ENCODE results near the gene DRAM1.
"Not testable (repeated sequence)": the region's sequence is repeated elsewhere in the genome, so short reads cannot be mapped to it uniquely, and the experiment has no call there.

Gene DRAM1

DNA sequence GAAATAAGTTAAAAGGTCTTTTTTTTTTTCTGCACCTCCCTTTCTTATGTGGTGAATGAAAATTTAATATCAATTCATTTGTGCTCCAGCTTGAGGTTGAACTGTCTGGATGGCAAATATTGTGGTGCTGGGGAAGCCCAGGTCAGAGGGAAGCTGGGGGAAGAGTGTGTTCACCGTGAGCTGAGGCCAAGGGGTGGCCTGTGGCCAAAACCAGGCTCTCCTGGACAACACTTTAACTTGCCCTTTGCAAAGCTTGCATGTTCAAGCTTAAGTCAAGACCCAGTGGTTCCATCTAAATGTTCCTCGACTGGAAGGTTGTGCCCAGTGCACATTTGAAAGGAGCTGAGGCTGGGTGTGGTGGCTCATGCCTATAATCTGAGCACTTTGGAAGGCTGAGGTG lies 28.8 kb downstream of the DRAM1 start:
- Histone ChIP-seq H3K9ac (ENCODE audit: low read length in 2 of 2) (no peak overlapping the region), H3K9me3 (ENCODE audit: control insufficient read depth in 2 of 2, low read length in 2 of 2) (no peaks in the 10 kb centered on the region), H3K27me3 (ENCODE audit: control insufficient read depth in 1 of 2, insufficient read depth in 2 of 2, low read length in 2 of 2) (no peaks in the 10 kb centered on the region), H3K36me3 (ENCODE audit: control insufficient read depth in 2 of 2, insufficient read depth in 2 of 2, low read length in 2 of 2) (peaks cover 3% of the 10 kb centered on the region in 2 donors), H3K4me3 (ENCODE audit: low read length in 2 of 2) (no peak overlapping the region), H3K4me1 (ENCODE audit: control insufficient read depth, insufficient read depth, low read length) (no peaks in the 10 kb centered on the region), H3K27ac (ENCODE audit: low read length) (no peak overlapping the region)

DNA sequence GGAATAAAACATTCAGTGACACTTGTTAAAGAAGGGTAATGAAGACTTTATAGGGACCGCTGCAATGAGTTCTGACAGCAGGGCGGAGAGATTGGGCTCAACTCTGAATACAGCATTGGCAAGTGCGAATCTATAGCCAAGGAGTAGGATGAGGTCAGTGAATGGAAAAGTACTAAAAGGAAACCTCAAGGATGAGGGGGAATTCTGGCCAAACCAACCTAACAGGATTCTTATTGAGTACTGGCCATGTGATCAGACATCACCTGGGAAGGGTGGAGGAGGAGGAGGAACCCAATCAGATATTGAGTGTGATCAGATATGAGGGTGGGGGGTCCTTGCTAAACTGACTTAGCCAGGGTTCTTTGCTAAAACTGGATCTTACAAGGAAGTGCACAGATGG lies 31.0 kb downstream of the DRAM1 start:
- Histone ChIP-seq H3K27ac (ENCODE audit: low read length) (no peak overlapping the region), H3K9ac (ENCODE audit: low read length in 2 of 2) (no peak overlapping the region), H3K4me3 (ENCODE audit: low read length in 2 of 2) (no peak overlapping the region)

DNA sequence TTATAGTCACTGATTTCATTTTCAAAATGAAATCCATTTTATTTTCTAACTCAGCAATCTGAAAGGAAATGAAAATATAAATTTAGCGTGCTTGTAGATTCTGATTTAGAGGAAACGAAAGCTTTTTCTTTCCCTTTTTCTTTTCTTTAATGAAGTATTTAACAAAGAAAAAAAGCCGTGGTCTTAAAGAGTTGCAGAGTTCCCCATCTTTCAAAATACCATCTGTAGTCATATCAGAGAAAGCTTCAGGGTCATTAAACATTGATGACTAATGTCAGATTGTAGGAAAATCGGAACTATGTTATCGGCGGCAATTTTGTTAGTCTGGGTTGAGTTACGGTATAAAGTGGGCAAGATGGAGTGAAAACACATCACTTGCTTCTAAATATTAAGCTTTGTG lies 32.3 kb downstream of the DRAM1 start:
- Histone ChIP-seq H3K9ac (ENCODE audit: low read length in 2 of 2) (no peak overlapping the region), H3K27ac (ENCODE audit: low read length) (no peak overlapping the region), H3K4me1 (ENCODE audit: control insufficient read depth, insufficient read depth, low read length) (no peaks in the 10 kb centered on the region), H3K36me3 (ENCODE audit: control insufficient read depth in 2 of 2, insufficient read depth in 2 of 2, low read length in 2 of 2) (peaks cover 2 to 3% of the 10 kb centered on the region in 2 donors), H3K9me3 (ENCODE audit: control insufficient read depth in 2 of 2, low read length in 2 of 2) (no peaks in the 10 kb centered on the region), H3K4me3 (ENCODE audit: low read length in 2 of 2) (no peak overlapping the region), H3K27me3 (ENCODE audit: control insufficient read depth in 1 of 2, insufficient read depth in 2 of 2, low read length in 2 of 2) (no peaks in the 10 kb centered on the region)

More for the DNA sequence above, 31.0 kb downstream of the DRAM1 start:
- Histone ChIP-seq H3K36me3 (ENCODE audit: control insufficient read depth in 2 of 2, insufficient read depth in 2 of 2, low read length in 2 of 2) (peaks cover 2 to 3% of the 10 kb centered on the region in 2 donors), H3K9me3 (ENCODE audit: control insufficient read depth in 2 of 2, low read length in 2 of 2) (no peaks in the 10 kb centered on the region), H3K4me1 (ENCODE audit: control insufficient read depth, insufficient read depth, low read length) (no peaks in the 10 kb centered on the region), H3K27me3 (ENCODE audit: control insufficient read depth in 1 of 2, insufficient read depth in 2 of 2, low read length in 2 of 2) (no peaks in the 10 kb centered on the region)

DNA sequence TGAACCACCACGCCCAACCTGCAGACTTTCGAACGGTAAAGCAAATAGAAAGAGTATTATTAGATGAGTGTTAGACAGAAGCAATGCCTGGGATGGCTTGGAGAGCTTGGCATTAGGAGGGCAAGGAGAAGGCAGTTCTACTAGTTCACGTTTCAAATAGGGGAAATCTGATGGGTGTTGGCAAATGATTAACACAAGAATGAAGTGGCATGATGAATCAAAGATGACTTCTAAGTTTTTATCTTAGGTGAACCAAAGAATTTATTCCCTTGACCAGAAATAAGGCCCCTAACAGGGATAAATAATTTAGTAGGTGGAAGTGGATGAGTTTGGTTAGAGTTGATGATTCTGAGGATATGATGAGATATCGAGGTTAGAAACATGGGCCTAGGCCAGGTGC lies 38.5 kb downstream of the DRAM1 start:
- H3K36me3 ChIP-seq (ENCODE audit: control insufficient read depth in 2 of 2, insufficient read depth in 2 of 2, low read length in 2 of 2) = no peaks in the 10 kb centered on the region
- peaks cover 3% of the 10 kb centered on the region for H3K4me1 ChIP-seq (ENCODE audit: control insufficient read depth, insufficient read depth, low read length)
- no peaks in the 10 kb centered on the region for H3K27me3 ChIP-seq (ENCODE audit: control insufficient read depth in 1 of 2, insufficient read depth in 2 of 2, low read length in 2 of 2)
- H3K4me3 ChIP-seq (ENCODE audit: low read length in 2 of 2) = no peak overlapping the region
- no peak overlapping the region for H3K9ac ChIP-seq (ENCODE audit: low read length in 2 of 2)
- H3K9me3 ChIP-seq (ENCODE audit: control insufficient read depth in 2 of 2, low read length in 2 of 2) = no peaks in the 10 kb centered on the region
- no peak overlapping the region for H3K27ac ChIP-seq (ENCODE audit: low read length)

DNA sequence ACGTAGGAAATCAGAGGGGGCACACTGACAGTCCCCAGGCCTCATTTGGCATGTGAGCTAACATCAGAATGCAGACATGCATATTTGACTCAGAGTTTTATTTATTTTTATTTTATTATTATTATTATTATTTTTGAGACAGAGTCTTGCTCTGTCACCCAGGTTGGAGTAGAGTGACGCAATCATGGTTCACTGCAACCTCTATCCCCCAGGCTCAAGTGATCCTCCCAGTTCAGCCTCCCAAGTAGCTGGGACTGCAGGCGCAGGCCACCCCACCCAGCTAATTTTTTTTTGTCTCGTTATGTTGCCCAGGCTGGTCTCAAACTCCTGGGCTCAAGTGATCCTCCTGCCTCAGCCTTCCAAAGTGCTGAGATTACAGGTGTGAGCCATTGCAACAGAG lies 41.4 kb downstream of the DRAM1 start:
- not testable (repeated sequence) for H3K4me3 ChIP-seq (ENCODE audit: low read length in 2 of 2); H3K36me3 ChIP-seq (ENCODE audit: control insufficient read depth in 2 of 2, insufficient read depth in 2 of 2, low read length in 2 of 2); H3K27me3 ChIP-seq (ENCODE audit: control insufficient read depth in 1 of 2, insufficient read depth in 2 of 2, low read length in 2 of 2); H3K9me3 ChIP-seq (ENCODE audit: control insufficient read depth in 2 of 2, low read length in 2 of 2); H3K4me1 ChIP-seq (ENCODE audit: control insufficient read depth, insufficient read depth, low read length); H3K9ac ChIP-seq (ENCODE audit: low read length in 2 of 2); H3K27ac ChIP-seq (ENCODE audit: low read length)

DNA sequence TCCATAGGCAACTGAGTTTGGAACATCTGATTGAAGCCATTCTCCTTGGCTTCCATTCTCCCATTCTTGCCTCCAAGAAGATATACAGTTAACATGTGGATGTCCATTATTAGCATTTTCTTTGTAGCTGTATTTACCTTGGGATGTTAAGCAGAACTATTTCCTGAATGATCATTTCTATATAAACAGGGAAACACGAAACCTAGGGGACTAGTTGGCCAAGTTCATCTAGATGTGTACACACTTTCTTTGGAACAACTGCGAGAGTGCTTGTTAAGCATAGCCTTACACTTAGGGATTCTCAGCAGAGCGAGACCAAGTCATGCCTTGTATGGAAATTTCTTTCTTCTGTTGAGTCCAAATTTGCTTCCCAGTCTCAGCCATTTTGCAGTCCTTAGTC lies 42.1 kb downstream of the DRAM1 start:
- H3K36me3 ChIP-seq (ENCODE audit: control insufficient read depth in 2 of 2, insufficient read depth in 2 of 2, low read length in 2 of 2) = peaks cover 5 to 6% of the 10 kb centered on the region in 2 donors
- H3K27me3 ChIP-seq (ENCODE audit: control insufficient read depth in 1 of 2, insufficient read depth in 2 of 2, low read length in 2 of 2) = no peaks in the 10 kb centered on the region
- no peak overlapping the region for H3K4me3 ChIP-seq (ENCODE audit: low read length in 2 of 2)
- no peaks in the 10 kb centered on the region for H3K9me3 ChIP-seq (ENCODE audit: control insufficient read depth in 2 of 2, low read length in 2 of 2)
- no peak overlapping the region for H3K9ac ChIP-seq (ENCODE audit: low read length in 2 of 2)
- H3K27ac ChIP-seq (ENCODE audit: low read length) = no peak overlapping the region
- H3K4me1 ChIP-seq (ENCODE audit: control insufficient read depth, insufficient read depth, low read length) = peaks cover 3% of the 10 kb centered on the region

DNA sequence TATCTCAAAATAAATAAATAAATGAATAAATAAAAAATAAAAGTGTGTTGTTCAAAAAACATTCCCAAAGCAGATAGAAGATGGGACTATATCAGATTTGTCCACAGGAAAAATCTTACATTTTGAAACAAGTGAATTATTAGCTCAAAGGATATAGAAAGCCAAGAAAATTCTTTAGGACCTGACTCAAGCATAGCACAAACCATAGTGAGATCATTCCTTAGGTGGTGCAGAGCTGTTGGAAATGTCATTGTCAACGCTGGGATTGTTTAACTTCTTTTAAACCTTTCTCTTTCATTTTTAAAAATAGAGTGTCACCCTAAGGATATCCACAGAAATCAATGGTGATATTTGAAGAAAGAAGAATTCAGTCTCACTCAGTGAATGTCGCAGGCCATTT lies 43.5 kb downstream of the DRAM1 start:
- H3K9ac ChIP-seq (ENCODE audit: low read length in 2 of 2) = no peak overlapping the region
- H3K4me3 ChIP-seq (ENCODE audit: low read length in 2 of 2) = no peak overlapping the region
- H3K27me3 ChIP-seq (ENCODE audit: control insufficient read depth in 1 of 2, insufficient read depth in 2 of 2, low read length in 2 of 2) = no peaks in the 10 kb centered on the region
- H3K9me3 ChIP-seq (ENCODE audit: control insufficient read depth in 2 of 2, low read length in 2 of 2) = no peaks in the 10 kb centered on the region
- peaks cover 5 to 6% of the 10 kb centered on the region in 2 donors for H3K36me3 ChIP-seq (ENCODE audit: control insufficient read depth in 2 of 2, insufficient read depth in 2 of 2, low read length in 2 of 2)
- H3K27ac ChIP-seq (ENCODE audit: low read length) = no peak overlapping the region
- H3K4me1 ChIP-seq (ENCODE audit: control insufficient read depth, insufficient read depth, low read length) = peaks cover 3% of the 10 kb centered on the region

DNA sequence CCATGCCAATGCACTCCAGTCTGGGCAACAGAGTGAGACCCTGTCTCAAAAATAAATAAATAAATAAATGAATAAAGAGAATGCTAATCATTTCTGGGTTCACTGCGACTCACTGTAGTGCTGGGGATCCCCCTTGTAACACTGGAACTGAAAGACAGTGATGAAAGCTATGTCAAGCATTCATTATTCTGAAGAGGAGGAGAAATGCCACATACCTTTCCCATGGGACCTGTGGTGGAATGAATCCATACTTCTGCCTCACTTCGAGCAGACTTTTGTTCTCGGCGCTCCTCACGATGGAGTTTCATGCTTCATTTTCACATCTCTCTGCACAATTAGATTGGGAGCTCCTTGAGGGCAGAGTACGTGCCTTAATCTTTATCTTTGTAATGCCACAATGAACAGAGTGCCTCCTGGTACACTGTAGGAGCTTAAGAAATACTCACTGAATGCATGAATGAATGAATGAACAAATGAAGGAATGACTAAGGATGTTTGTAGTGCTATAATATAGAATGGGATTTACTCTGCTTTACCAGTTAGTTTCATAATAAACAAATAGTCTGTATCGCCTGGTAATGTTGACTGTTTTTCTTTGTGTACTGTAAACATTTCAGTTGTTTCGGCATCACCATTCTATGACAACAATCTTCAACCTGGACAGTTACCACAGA lies 45.8 kb downstream of the DRAM1 start:
- Histone ChIP-seq H3K9me3 (ENCODE audit: control insufficient read depth in 2 of 2, low read length in 2 of 2) (no peaks in the 10 kb centered on the region), H3K36me3 (ENCODE audit: control insufficient read depth in 2 of 2, insufficient read depth in 2 of 2, low read length in 2 of 2) (peaks cover 5 to 6% of the 10 kb centered on the region in 2 donors), H3K27ac (ENCODE audit: low read length) (no peak overlapping the region), H3K27me3 (ENCODE audit: control insufficient read depth in 1 of 2, insufficient read depth in 2 of 2, low read length in 2 of 2) (no peaks in the 10 kb centered on the region), H3K4me1 (ENCODE audit: control insufficient read depth, insufficient read depth, low read length) (no peaks in the 10 kb centered on the region), H3K4me3 (ENCODE audit: low read length in 2 of 2) (no peak overlapping the region), H3K9ac (ENCODE audit: low read length in 2 of 2) (no peak overlapping the region)

DNA sequence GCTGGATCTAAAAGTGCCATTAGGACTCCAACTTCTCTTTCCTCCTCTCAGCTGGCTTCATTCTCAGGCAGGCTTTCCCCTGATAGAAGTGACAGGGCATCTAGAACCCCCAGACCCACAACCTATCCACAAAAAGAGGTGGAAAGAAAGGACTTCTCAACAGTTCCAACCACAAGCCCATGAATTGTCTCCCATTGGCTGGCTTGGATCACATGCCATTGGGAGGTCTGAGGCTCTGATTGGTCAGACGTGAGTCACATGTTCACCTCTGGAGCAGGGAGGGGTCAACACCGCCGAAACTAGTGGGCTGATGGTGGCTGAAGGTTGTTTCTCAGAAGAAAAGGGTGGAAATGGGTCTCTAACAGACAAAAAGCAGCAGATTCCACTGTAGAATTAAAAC lies 47.2 kb downstream of the DRAM1 start:
- Histone ChIP-seq H3K36me3 (ENCODE audit: control insufficient read depth in 2 of 2, insufficient read depth in 2 of 2, low read length in 2 of 2) (peaks cover 5 to 6% of the 10 kb centered on the region in 2 donors), H3K9ac (ENCODE audit: low read length in 2 of 2) (no peak overlapping the region), H3K27ac (ENCODE audit: low read length) (no peak overlapping the region), H3K4me3 (ENCODE audit: low read length in 2 of 2) (no peak overlapping the region), H3K4me1 (ENCODE audit: control insufficient read depth, insufficient read depth, low read length) (no peaks in the 10 kb centered on the region), H3K27me3 (ENCODE audit: control insufficient read depth in 1 of 2, insufficient read depth in 2 of 2, low read length in 2 of 2) (no peaks in the 10 kb centered on the region), H3K9me3 (ENCODE audit: control insufficient read depth in 2 of 2, low read length in 2 of 2) (no peaks in the 10 kb centered on the region)

DNA sequence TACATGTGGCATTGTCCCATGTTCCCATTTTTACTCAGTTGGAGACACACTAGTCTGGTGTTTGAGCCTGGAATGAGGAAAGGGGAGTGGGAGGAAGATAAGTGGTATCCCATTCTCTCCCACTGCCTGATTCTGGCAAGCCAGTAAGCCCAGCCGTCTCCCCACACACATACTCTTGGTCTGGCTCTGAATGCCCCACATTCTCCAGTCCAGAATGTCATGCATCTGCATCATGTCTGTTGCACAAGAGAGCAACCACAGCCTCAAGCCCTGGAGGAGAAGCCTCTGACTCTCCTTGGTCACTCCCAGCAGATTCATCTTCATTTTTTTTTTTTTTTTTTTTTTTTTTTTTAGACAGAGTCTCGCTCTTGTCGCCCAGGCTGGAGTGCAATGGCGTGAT lies 48.0 kb downstream of the DRAM1 start:
- Histone ChIP-seq H3K9ac (ENCODE audit: low read length in 2 of 2) (no peak overlapping the region), H3K27me3 (ENCODE audit: control insufficient read depth in 1 of 2, insufficient read depth in 2 of 2, low read length in 2 of 2) (no peaks in the 10 kb centered on the region), H3K4me3 (ENCODE audit: low read length in 2 of 2) (no peak overlapping the region), H3K27ac (ENCODE audit: low read length) (no peak overlapping the region), H3K9me3 (ENCODE audit: control insufficient read depth in 2 of 2, low read length in 2 of 2) (no peaks in the 10 kb centered on the region), H3K36me3 (ENCODE audit: control insufficient read depth in 2 of 2, insufficient read depth in 2 of 2, low read length in 2 of 2) (peaks cover 5 to 6% of the 10 kb centered on the region in 2 donors), H3K4me1 (ENCODE audit: control insufficient read depth, insufficient read depth, low read length) (no peaks in the 10 kb centered on the region)

DNA sequence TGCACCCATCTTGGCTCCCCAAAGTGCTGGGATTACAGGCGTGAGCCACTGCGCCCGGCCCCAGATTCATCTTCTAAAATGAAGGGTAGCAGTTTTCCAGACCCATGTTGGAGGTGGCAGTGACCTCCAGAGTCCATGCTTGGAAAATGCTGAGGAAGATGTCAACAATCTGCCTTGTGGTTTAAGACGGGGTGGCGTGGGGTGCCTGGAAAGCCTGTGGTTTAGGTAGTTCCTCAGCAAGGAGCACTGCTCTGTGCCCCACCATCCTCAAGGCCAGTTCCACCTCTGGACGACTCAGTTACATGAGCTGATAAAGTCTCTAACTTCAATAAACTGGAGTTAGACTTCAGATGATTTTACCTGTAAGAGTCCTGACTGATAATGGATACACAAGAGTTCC lies 48.6 kb downstream of the DRAM1 start:
- Histone ChIP-seq H3K9me3 (ENCODE audit: control insufficient read depth in 2 of 2, low read length in 2 of 2) (no peaks in the 10 kb centered on the region), H3K9ac (ENCODE audit: low read length in 2 of 2) (no peak overlapping the region), H3K27me3 (ENCODE audit: control insufficient read depth in 1 of 2, insufficient read depth in 2 of 2, low read length in 2 of 2) (no peaks in the 10 kb centered on the region), H3K4me1 (ENCODE audit: control insufficient read depth, insufficient read depth, low read length) (no peaks in the 10 kb centered on the region), H3K27ac (ENCODE audit: low read length) (no peak overlapping the region), H3K4me3 (ENCODE audit: low read length in 2 of 2) (no peak overlapping the region), H3K36me3 (ENCODE audit: control insufficient read depth in 2 of 2, insufficient read depth in 2 of 2, low read length in 2 of 2) (peaks cover 5 to 6% of the 10 kb centered on the region in 2 donors)

Data from stomach smooth muscle (tissue), 2 donors.